GM23338 (cell line): ENCODE measurements around the gene FAM13B. TPM values are rescaled to one million over a fixed set of nuclear protein-coding genes. Genes with fewer than 3 reads are reported as not detected.
A peak's percentile ranks its signal among the peaks of the same experiment; 100 is the strongest.

Experiments used
- ATAC-seq: fragments of 200-7000 bp; cut with Tn5 transposase; 3 replicates; pipeline ENCODE4 v1.9.1; 2020
- DNase-seq: peaks from one replicate; pipeline ENCODE4 v3.0.0-alpha.2; 2015; ENCODE audit warnings: low spot score
- H2AFZ ChIP-seq: fragments of 200-600 bp; sonication (generic); 2 replicates; pipeline ENCODE4 v1.8.0; 2016; ENCODE audit warnings: antibody characterized with exemption, mild to moderate bottlenecking, moderate library complexity
- H3F3A ChIP-seq: fragments of 200-600 bp; sonication (generic); replicated peaks from 2 replicates; pipeline ENCODE4 v1.8.0; 2017; ENCODE audit warnings: antibody characterized with exemption, mixed run types, low read depth
- H3K27ac ChIP-seq: fragments of 200-600 bp; sonication (generic); 2 replicates; pipeline ENCODE4 v1.6.1; 2016; ENCODE audit warnings: low read depth
- H3K27me3 ChIP-seq: fragments of 200-600 bp; sonication (generic); 2 replicates; pipeline ENCODE4 v1.8.0; 2016; ENCODE audit warnings: mild to moderate bottlenecking, mixed run types, moderate library complexity; ENCODE audit not compliant: insufficient read depth
- H3K36me3 ChIP-seq: fragments of 200-600 bp; sonication (generic); 2 replicates; pipeline ENCODE4 v1.8.0; 2016; ENCODE audit warnings: mild to moderate bottlenecking; ENCODE audit not compliant: insufficient read depth
- H3K4me1 ChIP-seq: fragments of 200-600 bp; sonication (generic); 2 replicates; pipeline ENCODE4 v1.8.0; 2016; ENCODE audit warnings: mild to moderate bottlenecking, moderate library complexity; ENCODE audit not compliant: insufficient read depth
- H3K4me2 ChIP-seq: fragments of 200-600 bp; sonication (generic); 2 replicates; pipeline ENCODE4 v1.7.1; 2017; ENCODE audit warnings: mixed run types
- H3K4me3 ChIP-seq: fragments of 200-600 bp; sonication (generic); 2 replicates; pipeline ENCODE4 v1.6.1; 2016; ENCODE audit warnings: mixed run types
- H3K79me2 ChIP-seq: fragments of 200-600 bp; sonication (generic); replicated peaks from 2 replicates; pipeline ENCODE4 v1.8.0; 2017; ENCODE audit warnings: mild to moderate bottlenecking; ENCODE audit not compliant: insufficient read depth
- H3K9me2 ChIP-seq: fragments of 200-600 bp; sonication (generic); 2 replicates; pipeline ENCODE4 v1.8.0; 2017; ENCODE audit not compliant: insufficient read depth
- H4K20me1 ChIP-seq: fragments of 200-600 bp; sonication (generic); replicated peaks from 2 replicates; pipeline ENCODE4 v1.8.0; 2017; ENCODE audit warnings: mild to moderate bottlenecking; ENCODE audit not compliant: insufficient read depth
- H3K27ac Mint-ChIP-seq: 2 replicates; pipeline ENCODE4 v1.8.0; 2020; ENCODE audit warnings: inconsistent platforms, mild to moderate bottlenecking, moderate library complexity, mixed read lengths
- H3K27me3 Mint-ChIP-seq: 3 replicates; pipeline ENCODE4 v1.8.0; 2022; ENCODE audit warnings: low read depth, mild to moderate bottlenecking, moderate library complexity, mixed read lengths, inconsistent platforms; ENCODE audit not compliant: insufficient read depth, poor library complexity
- H3K36me3 Mint-ChIP-seq: 3 replicates; pipeline ENCODE4 v1.8.0; 2021; ENCODE audit warnings: low read depth, mild to moderate bottlenecking, inconsistent platforms, moderate library complexity, mixed read lengths
- H3K4me1 Mint-ChIP-seq: 3 replicates; pipeline ENCODE4 v1.8.0; 2020; ENCODE audit warnings: mild to moderate bottlenecking, inconsistent platforms, mixed read lengths
- H3K4me3 Mint-ChIP-seq: 3 replicates; pipeline ENCODE4 v1.8.0; 2021; ENCODE audit warnings: moderate library complexity, mild to moderate bottlenecking, inconsistent platforms, mixed read lengths
- H3K9me3 Mint-ChIP-seq: 3 replicates; pipeline ENCODE4 v1.8.0; 2020; ENCODE audit warnings: moderate library complexity, mild to moderate bottlenecking, inconsistent platforms, mixed read lengths
- CREB1 ChIP-seq: fragments of 250-450 bp; sonication (Bioruptor Pico); IDR thresholded peaks from 2 replicates; pipeline ENCODE4 v1.5.0; 2020; ENCODE audit warnings: low read depth, mild to moderate bottlenecking, moderate library complexity
- EZH2phosphoT487 ChIP-seq: fragments of 200-600 bp; sonication (generic); IDR thresholded peaks from one replicate; pipeline ENCODE4 v1.8.1; 2018; ENCODE audit warnings: antibody characterized with exemption; ENCODE audit not compliant: unreplicated experiment
- NANOG ChIP-seq: IDR thresholded peaks from 2 replicates; pipeline ENCODE4 v1.6.1; 2016; ENCODE audit warnings: antibody characterized with exemption, borderline replicate concordance
- POLR2AphosphoS5 ChIP-seq: IDR thresholded peaks from 2 replicates; pipeline ENCODE4 v1.6.1; 2016; ENCODE audit warnings: antibody characterized with exemption, low read depth
- STAT1 ChIP-seq: IDR thresholded peaks from one replicate; pipeline ENCODE4 v1.6.1; 2016; ENCODE audit warnings: antibody characterized with exemption; ENCODE audit not compliant: unreplicated experiment
- ZNF331 ChIP-seq: fragments of 250-450 bp; sonication (Bioruptor Pico); IDR thresholded peaks from 2 replicates; pipeline ENCODE4 v1.5.0; 2020; ENCODE audit warnings: low read depth, mild to moderate bottlenecking, moderate library complexity
- polyA plus RNA-seq: library from polyadenylated mRNA; unstranded; fragments of >200 nt; fragmentation: Nextera tagmentation; extraction: Ambion mirVana; gene quantifications from 2 replicates; pipeline ENCODE4 v1.2.1, GENCODE V29; 2016
- total RNA-seq: library from RNA; depleted of rRNA; stranded (reverse); fragments of >200 nt; shearing (Covaris generic); gene quantifications from 2 replicates; pipeline ENCODE4 v1.2.3, GENCODE V29; 2014
- TF ChIP-seq, protein P1 (sequence below): IDR thresholded peaks from 2 replicates; pipeline ENCODE4 v1.6.1; 2016; ENCODE audit warnings: antibody characterized with exemption
- TF ChIP-seq, protein P2 (sequence below), 2 experiments: fragments of 200-600 bp in 1 of 2; sonication (generic) in 1 of 2; conservative IDR thresholded peaks; 2 replicates each; pipeline versions ENCODE4 v1.5.1 to v1.6.1; 2016 to 2017; ENCODE audit warnings: antibody characterized with exemption in 2 of 2, low read depth in 2 of 2, mild to moderate bottlenecking in 2 of 2, moderate library complexity in 1 of 2
- TF ChIP-seq, protein P3 (sequence below): IDR thresholded peaks from one replicate; pipeline ENCODE4 v1.6.1; 2018; ENCODE audit warnings: antibody characterized with exemption; ENCODE audit not compliant: unreplicated experiment

The FAM13B gene
- total and polyA plus RNA-seq, 2 experiments from 2014 or later: 12.9 to 30.2 TPM

DNA sequence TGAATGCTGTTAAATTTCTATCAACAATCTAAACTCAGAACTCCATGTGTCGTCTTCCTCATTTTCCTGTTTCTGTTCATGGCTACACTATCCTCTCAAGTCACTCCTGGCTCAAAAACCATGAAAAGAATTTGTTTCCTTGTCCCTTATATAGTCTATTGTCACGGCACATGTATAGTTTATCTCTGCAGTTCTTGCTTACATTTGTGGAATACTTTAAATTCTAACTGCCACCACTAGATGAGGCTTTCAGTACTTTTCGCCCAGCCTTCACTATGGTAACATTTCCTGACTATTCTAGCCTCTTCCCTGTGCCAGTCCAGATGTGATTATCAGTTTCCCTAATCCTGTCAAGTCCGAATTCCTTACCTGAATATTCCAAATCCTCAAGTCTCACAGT lies 109.0 kb downstream of the FAM13B start:
- DNase-seq (peak; percentile 47), ATAC-seq (peak; percentile 48)
- Mint-ChIP-seq H3K9me3 (no peaks in the 10 kb centered on the region), H3K27ac (no peak overlapping the region), H3K36me3 (no peaks in the 10 kb centered on the region), H3K4me3 (no peak overlapping the region), H3K27me3 (peaks cover 1% of the 10 kb centered on the region), H3K4me1 (no peaks in the 10 kb centered on the region; the same call in 2 of the 3 replicates)
- H3K4me1 ChIP-seq: no peaks in the 10 kb centered on the region
- H3K27ac ChIP-seq: no peak overlapping the region
- H2AFZ ChIP-seq: no peak overlapping the region
- H3K36me3 ChIP-seq: no peaks in the 10 kb centered on the region
- no peaks in the 10 kb centered on the region for H4K20me1 ChIP-seq
- no peaks in the 10 kb centered on the region for H3F3A ChIP-seq
- no peak overlapping the region for H3K4me2 ChIP-seq
- H3K27me3 ChIP-seq: no peaks in the 10 kb centered on the region
- no peaks in the 10 kb centered on the region for H3K79me2 ChIP-seq
- no peak overlapping the region for H3K4me3 ChIP-seq
- TF ChIP-seq, protein P1, sequence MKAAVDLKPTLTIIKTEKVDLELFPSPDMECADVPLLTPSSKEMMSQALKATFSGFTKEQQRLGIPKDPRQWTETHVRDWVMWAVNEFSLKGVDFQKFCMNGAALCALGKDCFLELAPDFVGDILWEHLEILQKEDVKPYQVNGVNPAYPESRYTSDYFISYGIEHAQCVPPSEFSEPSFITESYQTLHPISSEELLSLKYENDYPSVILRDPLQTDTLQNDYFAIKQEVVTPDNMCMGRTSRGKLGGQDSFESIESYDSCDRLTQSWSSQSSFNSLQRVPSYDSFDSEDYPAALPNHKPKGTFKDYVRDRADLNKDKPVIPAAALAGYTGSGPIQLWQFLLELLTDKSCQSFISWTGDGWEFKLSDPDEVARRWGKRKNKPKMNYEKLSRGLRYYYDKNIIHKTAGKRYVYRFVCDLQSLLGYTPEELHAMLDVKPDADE: no peak
- TF ChIP-seq, protein P2, sequence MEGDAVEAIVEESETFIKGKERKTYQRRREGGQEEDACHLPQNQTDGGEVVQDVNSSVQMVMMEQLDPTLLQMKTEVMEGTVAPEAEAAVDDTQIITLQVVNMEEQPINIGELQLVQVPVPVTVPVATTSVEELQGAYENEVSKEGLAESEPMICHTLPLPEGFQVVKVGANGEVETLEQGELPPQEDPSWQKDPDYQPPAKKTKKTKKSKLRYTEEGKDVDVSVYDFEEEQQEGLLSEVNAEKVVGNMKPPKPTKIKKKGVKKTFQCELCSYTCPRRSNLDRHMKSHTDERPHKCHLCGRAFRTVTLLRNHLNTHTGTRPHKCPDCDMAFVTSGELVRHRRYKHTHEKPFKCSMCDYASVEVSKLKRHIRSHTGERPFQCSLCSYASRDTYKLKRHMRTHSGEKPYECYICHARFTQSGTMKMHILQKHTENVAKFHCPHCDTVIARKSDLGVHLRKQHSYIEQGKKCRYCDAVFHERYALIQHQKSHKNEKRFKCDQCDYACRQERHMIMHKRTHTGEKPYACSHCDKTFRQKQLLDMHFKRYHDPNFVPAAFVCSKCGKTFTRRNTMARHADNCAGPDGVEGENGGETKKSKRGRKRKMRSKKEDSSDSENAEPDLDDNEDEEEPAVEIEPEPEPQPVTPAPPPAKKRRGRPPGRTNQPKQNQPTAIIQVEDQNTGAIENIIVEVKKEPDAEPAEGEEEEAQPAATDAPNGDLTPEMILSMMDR (conservative IDR thresholded peaks at IDR 0.05; ENCODE audit: low read depth in 2 of 2): peak in 1 of 2 experiments; percentile 15; a peak in 1 of 4 replicates
- no peaks in the 10 kb centered on the region for H3K9me2 ChIP-seq

DNA sequence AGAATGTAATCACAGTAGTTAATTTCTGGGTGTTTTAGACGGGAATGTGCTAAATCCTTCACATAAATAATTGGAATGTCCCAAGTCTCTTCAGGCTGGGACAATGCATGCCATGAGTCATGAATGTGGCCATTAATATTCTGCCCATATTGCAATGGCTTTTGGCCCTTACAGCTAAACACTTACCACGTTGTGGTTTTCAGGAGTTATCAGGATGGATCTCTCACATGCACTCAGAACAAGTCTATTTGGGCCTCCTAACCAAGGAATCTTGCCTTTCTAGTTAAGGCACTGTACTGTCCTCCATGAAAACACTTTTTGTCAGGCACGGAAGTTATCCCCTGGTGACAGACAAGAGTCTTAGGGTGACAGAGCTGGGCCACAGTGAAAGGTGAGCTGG lies 110.9 kb downstream of the FAM13B start:
- Histone ChIP-seq H3K36me3 (no peaks in the 10 kb centered on the region), H3K4me1 (no peaks in the 10 kb centered on the region), H3K4me3 (no peak overlapping the region), H2AFZ (no peak overlapping the region), H4K20me1 (no peaks in the 10 kb centered on the region), H3K4me2 (no peak overlapping the region), H3K9me2 (0 out of 2 replicates have a peak, but pooled peaks cover 3% of the 10 kb centered on the region), H3K79me2 (no peaks in the 10 kb centered on the region), H3K27me3 (no peaks in the 10 kb centered on the region), H3K27ac (no peak overlapping the region), H3F3A (no peaks in the 10 kb centered on the region)
- DNase-seq (no peak), ATAC-seq (no peak)
- Mint-ChIP-seq H3K27me3 (peaks cover 1% of the 10 kb centered on the region), H3K9me3 (peaks cover 1% of the 10 kb centered on the region; the same call in 2 of the 3 replicates), H3K36me3 (no peaks in the 10 kb centered on the region), H3K27ac (no peak overlapping the region), H3K4me1 (no peaks in the 10 kb centered on the region; the same call in 2 of the 3 replicates), H3K4me3 (no peak overlapping the region)
- TF ChIP-seq, protein P3, sequence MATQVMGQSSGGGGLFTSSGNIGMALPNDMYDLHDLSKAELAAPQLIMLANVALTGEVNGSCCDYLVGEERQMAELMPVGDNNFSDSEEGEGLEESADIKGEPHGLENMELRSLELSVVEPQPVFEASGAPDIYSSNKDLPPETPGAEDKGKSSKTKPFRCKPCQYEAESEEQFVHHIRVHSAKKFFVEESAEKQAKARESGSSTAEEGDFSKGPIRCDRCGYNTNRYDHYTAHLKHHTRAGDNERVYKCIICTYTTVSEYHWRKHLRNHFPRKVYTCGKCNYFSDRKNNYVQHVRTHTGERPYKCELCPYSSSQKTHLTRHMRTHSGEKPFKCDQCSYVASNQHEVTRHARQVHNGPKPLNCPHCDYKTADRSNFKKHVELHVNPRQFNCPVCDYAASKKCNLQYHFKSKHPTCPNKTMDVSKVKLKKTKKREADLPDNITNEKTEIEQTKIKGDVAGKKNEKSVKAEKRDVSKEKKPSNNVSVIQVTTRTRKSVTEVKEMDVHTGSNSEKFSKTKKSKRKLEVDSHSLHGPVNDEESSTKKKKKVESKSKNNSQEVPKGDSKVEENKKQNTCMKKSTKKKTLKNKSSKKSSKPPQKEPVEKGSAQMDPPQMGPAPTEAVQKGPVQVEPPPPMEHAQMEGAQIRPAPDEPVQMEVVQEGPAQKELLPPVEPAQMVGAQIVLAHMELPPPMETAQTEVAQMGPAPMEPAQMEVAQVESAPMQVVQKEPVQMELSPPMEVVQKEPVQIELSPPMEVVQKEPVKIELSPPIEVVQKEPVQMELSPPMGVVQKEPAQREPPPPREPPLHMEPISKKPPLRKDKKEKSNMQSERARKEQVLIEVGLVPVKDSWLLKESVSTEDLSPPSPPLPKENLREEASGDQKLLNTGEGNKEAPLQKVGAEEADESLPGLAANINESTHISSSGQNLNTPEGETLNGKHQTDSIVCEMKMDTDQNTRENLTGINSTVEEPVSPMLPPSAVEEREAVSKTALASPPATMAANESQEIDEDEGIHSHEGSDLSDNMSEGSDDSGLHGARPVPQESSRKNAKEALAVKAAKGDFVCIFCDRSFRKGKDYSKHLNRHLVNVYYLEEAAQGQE: no peak
- no peak for TF ChIP-seq POLR2AphosphoS5
- TF ChIP-seq NANOG: no peak
- no peak for TF ChIP-seq ZNF331 (CRISPR knock-in tag)
- TF ChIP-seq EZH2phosphoT487: no peak
- no peak for TF ChIP-seq STAT1
- TF ChIP-seq CREB1 (CRISPR knock-in tag): no peak
- TF ChIP-seq, protein P1: no peak
